Measurements from ENCODE around the gene MINDY4. TPM values are rescaled to one million over a fixed set of nuclear protein-coding genes. Genes with fewer than 3 reads are reported as not detected.

The MINDY4 gene
- total and polyA plus RNA-seq, 10 of the 15 experiments (the other 5 are each of a cell fraction or from before 2014, with no cell fraction given) = 0.10 to 0.90 (median 0.40) TPM

- CTCF ChIA-PET = no interaction called here
Observed at GRCh38 chr7:30750683-30751650, 20.2 kb upstream of the MINDY4 start.

More at GRCh38 chr7:30750683-30751650, 20.2 kb upstream of the MINDY4 start:
- Histone ChIP-seq H3K4me3 (no peak overlapping the region), H3K36me3 (ENCODE audit: control insufficient read depth in 2 of 2, insufficient read depth in 2 of 2, low read length in 1 of 2) (no peaks in the 10 kb centered on the region), H3K9ac (ENCODE audit: control insufficient read depth, insufficient read depth, low read length) (no peak overlapping the region), H3K4me1 (ENCODE audit: control insufficient read depth, insufficient read depth, low read length) (no peaks in the 10 kb centered on the region), H3K9me3 (replicated peaks; ENCODE audit: control insufficient read depth, insufficient read depth, low read length) (no peaks in the 10 kb centered on the region), H4K20me1 (ENCODE audit: control insufficient read depth, insufficient read depth) (no peaks in the 10 kb centered on the region), H3K27me3 (replicated peaks in 1 of 2; ENCODE audit: control insufficient read depth in 2 of 2, insufficient read depth in 2 of 2, low read length in 1 of 2) (no peaks in the 10 kb centered on the region; a peak in 1 of 4 replicates), H2AFZ (ENCODE audit: control insufficient read depth, low read depth, low read length) (no peak overlapping the region), H3K4me2 (ENCODE audit: control insufficient read depth, insufficient read depth) (no peak overlapping the region), H3K79me2 (ENCODE audit: control insufficient read depth, insufficient read depth, low read length) (no peaks in the 10 kb centered on the region), H3K27ac (ENCODE audit: control insufficient read depth, insufficient read depth) (no peak overlapping the region)
- DNase-seq (ENCODE audit: low read depth, low spot score) (no peak), ATAC-seq (no peak), FAIRE-seq (no peak)
- no peak for TF ChIP-seq TARDBP (IDR thresholded peaks at IDR 0.05; ENCODE audit: borderline replicate concordance)
- TF ChIP-seq IRF5 (IDR thresholded peaks at IDR 0.05; ENCODE audit: borderline replicate concordance) = no peak
- no peak for TF ChIP-seq BCLAF1 (IDR thresholded peaks at IDR 0.05)
- TF ChIP-seq ZNF217 (IDR thresholded peaks at IDR 0.05) = no peak
- no peak for TF ChIP-seq IRF3 (IDR thresholded peaks at IDR 0.05)
- TF ChIP-seq MEF2B (IDR thresholded peaks at IDR 0.05; ENCODE audit: partially characterized antibody, poor library complexity, severe bottlenecking) = no peak
- in situ Hi-C loops (cut with MboI) (no loop called here), intact Hi-C loops (cut with micrococcal nuclease; ENCODE audit: unreplicated experiment) (no loop called here)
- RAD21 ChIA-PET (ENCODE audit: unreplicated experiment) = no interaction called here
- 33% methylated on average over 16 of the region's 16 CpGs for WGBS (ENCODE audit: insufficient coverage, insufficient replicate concordance, low lambda C conversion rate, missing lambda C conversion rate)
- SMC1A ChIA-PET (ENCODE audit: uncharacterized antibody, unreplicated experiment) = interaction anchor here (1.1 kb wide), 1 partner anchor 10 kb away, joined by 3 read pairs; no protein-coding TSS in a partner anchor
- POLR2A ChIA-PET = no interaction called here
- BruUV-seq (replicated peaks) = no TSS peak
